HepG2 (cell line): ENCODE measurements around the gene CHST13. TPM values are rescaled to one million over a fixed set of nuclear protein-coding genes. Genes with fewer than 3 reads are reported as not detected.
A peak's percentile ranks its signal among the peaks of the same experiment; 100 is the strongest.

ENCODE experiments used
- ATAC-seq: fragments of 200-7000 bp; cut with Tn5 transposase; 3 replicates; pipeline ENCODE4 v1.9.1; 2020; ENCODE audit warnings: mild to moderate bottlenecking, moderate library complexity
- BruUV-seq: library from RNA; stranded (reverse); fragments of 400-500 nt; replicated peaks from 2 replicates; lab custom pipeline; 2021; lab: Mats Ljungman, UMichigan
- CTCF ChIA-PET: fragments of 300-600 bp; formaldehyde crosslinking; extraction: SDS; loops from one replicate; lab custom pipeline; 2021; ENCODE audit warnings: low total read pairs, inconsistent platforms, low intra/inter-chr PET ratio; lab: Yijun Ruan, JAX
- POLR2A ChIA-PET: fragments of 350-600 bp; sonication (Branson Sonifier 250); formaldehyde crosslinking; loops from one replicate; lab custom pipeline; 2020; ENCODE audit warnings: antibody characterized with exemption, inconsistent platforms; lab: Yijun Ruan, JAX
- DNase-seq: peaks from one replicate; pipeline ENCODE4 v3.0.0-alpha.2; 2015; ENCODE audit warnings: low spot score
- FAIRE-seq: peaks from 3 replicates; lab custom pipeline; 2011; peaks lifted over from hg19 to GRCh38; lab: Jason Lieb, UNC
- H2AFZ ChIP-seq: one replicate; pipeline ENCODE4 v1.6.1; 2011; ENCODE audit warnings: low read length, inconsistent platforms
- H3K27ac ChIP-seq: fragments of 300-600 bp; 3 replicates; pipeline ENCODE4 v1.8.0; 2011; ENCODE audit warnings: mixed run types, mild to moderate bottlenecking, mixed read lengths, low read length, inconsistent platforms; ENCODE audit not compliant: insufficient read depth; ENCODE audit errors: extremely low read length
- H3K27me3 ChIP-seq, 2 experiments: fragments of 200-600 bp in 1 of 2; 2 replicates in 1 of 2; 3 replicates in 1 of 2; pipeline versions ENCODE4 v1.6.0 to v1.8.0; 2011; ENCODE audit warnings: low read length in 2 of 2, mild to moderate bottlenecking in 2 of 2, moderate library complexity in 2 of 2, inconsistent platforms in 1 of 2; ENCODE audit not compliant: insufficient read depth in 2 of 2, control insufficient read depth in 1 of 2
- H3K36me3 ChIP-seq, 2 experiments: fragments of 200-600 bp in 1 of 2; replicated peaks in 1 of 2; 2 replicates in 1 of 2; 3 replicates in 1 of 2; pipeline versions ENCODE4 v1.5.1 to v1.8.0; 2011; ENCODE audit warnings: low read length in 2 of 2, inconsistent platforms in 1 of 2; ENCODE audit not compliant: insufficient read depth in 2 of 2, control insufficient read depth in 1 of 2
- H3K4me1 ChIP-seq: 2 replicates; pipeline ENCODE4 v1.5.1; 2012; ENCODE audit warnings: low read length, inconsistent platforms; ENCODE audit not compliant: insufficient read depth
- H3K4me2 ChIP-seq: 2 replicates; pipeline ENCODE4 v1.6.0; 2011; ENCODE audit warnings: low read depth, low read length, inconsistent platforms
- H3K4me3 ChIP-seq, 3 experiments: fragments of 200-600 bp in 1 of 3; sonication (generic), shearing (Covaris generic) in 1 of 3; replicated peaks in 1 of 3; 2 replicates each; pipeline ENCODE4 v1.5.1; 2011 to 2016; ENCODE audit warnings: low read length in 3 of 3, inconsistent platforms in 2 of 3, low read depth in 2 of 3, mild to moderate bottlenecking in 2 of 3, control low read depth in 1 of 3, mixed read lengths in 1 of 3; ENCODE audit not compliant: insufficient read depth in 1 of 3
- H3K79me2 ChIP-seq: one replicate; pipeline ENCODE4 v1.6.1; 2011; ENCODE audit warnings: low read length, inconsistent platforms; ENCODE audit not compliant: insufficient read depth
- H3K9ac ChIP-seq: 2 replicates; pipeline ENCODE4 v1.6.0; 2011; ENCODE audit warnings: mild to moderate bottlenecking, low read depth, low read length, inconsistent platforms; ENCODE audit not compliant: insufficient read depth
- H3K9me3 ChIP-seq: 2 replicates; pipeline ENCODE4 v1.5.1; 2012; ENCODE audit warnings: mild to moderate bottlenecking, low read length
- H4K20me1 ChIP-seq: 2 replicates; pipeline ENCODE4 v1.6.0; 2011; ENCODE audit warnings: inconsistent platforms, mild to moderate bottlenecking, low read length, moderate library complexity; ENCODE audit not compliant: insufficient read depth
- ADNP ChIP-seq: sonication (generic); formaldehyde crosslinking; IDR thresholded peaks from 2 replicates; pipeline ENCODE4 v1.4.0; 2020; ENCODE audit warnings: missing genetic modification reagents
- CSRNP2 ChIP-seq: sonication (generic); formaldehyde crosslinking; conservative IDR thresholded peaks from 2 replicates; pipeline ENCODE4 v1.8.0; 2022; ENCODE audit warnings: low read depth, missing genetic modification reagents
- FLYWCH1 ChIP-seq: sonication (generic); formaldehyde crosslinking; IDR thresholded peaks from 2 replicates; pipeline ENCODE4 v1.8.1; 2023; ENCODE audit warnings: mild to moderate bottlenecking, missing genetic modification reagents
- GATAD1 ChIP-seq: IDR thresholded peaks from 2 replicates; pipeline ENCODE4 v1.6.1; 2016; ENCODE audit warnings: missing genetic modification reagents, missing compliant biosample characterization
- GMEB1 ChIP-seq: sonication (generic); formaldehyde crosslinking; IDR thresholded peaks from 2 replicates; pipeline ENCODE4 v1.5.1; 2020; ENCODE audit warnings: missing genetic modification reagents, mild to moderate bottlenecking, borderline replicate concordance
- HNRNPLL ChIP-seq: fragments of 200-400 bp; formaldehyde crosslinking; IDR thresholded peaks from 2 replicates; pipeline ENCODE4 v1.6.1; 2017; ENCODE audit warnings: mild to moderate bottlenecking, low read depth, low read length; ENCODE audit not compliant: poor library complexity, severe bottlenecking
- MLXIP ChIP-seq: sonication (generic); formaldehyde crosslinking; IDR thresholded peaks from 2 replicates; pipeline ENCODE4 v1.9.0; 2021; ENCODE audit warnings: missing genetic modification reagents, borderline replicate concordance
- SMAD1 ChIP-seq: sonication (generic); formaldehyde crosslinking; IDR thresholded peaks from 2 replicates; pipeline ENCODE4 v1.4.0; 2020; ENCODE audit warnings: missing genetic modification reagents, low read depth, mild to moderate bottlenecking, borderline replicate concordance
- ZNF343 ChIP-seq: sonication (generic); formaldehyde crosslinking; IDR thresholded peaks from 2 replicates; pipeline ENCODE4 v1.4.0; 2020; ENCODE audit warnings: mild to moderate bottlenecking, missing genetic modification reagents
- ZNF614 ChIP-seq: IDR thresholded peaks from 2 replicates; pipeline ENCODE4 v1.6.1; 2018; ENCODE audit warnings: missing biosample characterization, missing genetic modification reagents, inconsistent platforms, borderline replicate concordance
- ZNF639 ChIP-seq: conservative IDR thresholded peaks from 2 replicates; pipeline ENCODE4 v1.6.1; 2018; ENCODE audit warnings: missing genetic modification reagents
- ZNF674 ChIP-seq: sonication (generic); formaldehyde crosslinking; IDR thresholded peaks from 2 replicates; pipeline ENCODE4 v1.5.0; 2020; ENCODE audit warnings: low read depth, mild to moderate bottlenecking, missing genetic modification reagents
- ZNF839 ChIP-seq: sonication (generic); formaldehyde crosslinking; IDR thresholded peaks from 2 replicates; pipeline ENCODE4 v1.4.0; 2020; ENCODE audit warnings: missing genetic modification reagents, mild to moderate bottlenecking, borderline replicate concordance
- WGBS: methylation state at CpG from one replicate; pipeline ENCODE4 v1.1.6; 2017; ENCODE audit warnings: low lambda C conversion rate; 5-methylcytosine and 5-hydroxymethylcytosine counted together
- in situ Hi-C: cut with HindIII; loops from 2 replicates; pipeline ENCODE4 v1.10.0; 2017; ENCODE audit warnings: low pct_unique_long_range_greater_than_20kb; ENCODE audit not compliant: extremely low pct_ligation_motif_present
- intact Hi-C: fragments of 100-400 bp; cut with micrococcal nuclease; formaldehyde crosslinking; loops from one replicate; pipeline ENCODE4 v1.10.0; 2022; ENCODE audit not compliant: unreplicated experiment
- polyA plus RNA-seq, 8 experiments: library from polyadenylated mRNA; depleted of rRNA in 3 of 8; stranded (reverse) in 7 of 8; unstranded in 1 of 8; fragments of >200 nt; fragmentation: Illumina TruSeq in 4 of 8; extraction: Trizol in 4 of 8; gene quantifications; 2 replicates each; pipeline versions ENCODE4 v1.2.1 to v1.2.3, GENCODE V29; 2011 to 2016; ENCODE audit warnings: low read depth in 4 of 8, missing spikeins in 1 of 8, mixed read lengths in 1 of 8; ENCODE audit not compliant: insufficient read depth in 1 of 8
- total RNA-seq, 5 experiments: library from RNA; depleted of rRNA; stranded (reverse); fragments of >200 nt; fragmentation: Illumina TruSeq; extraction: Trizol; gene quantifications; 2 replicates each; pipeline ENCODE4 v1.2.3, GENCODE V29; 2016; ENCODE audit warnings: low read depth in 1 of 5

Gene CHST13
- total and polyA plus RNA-seq, 2 of the 13 experiments (the other 11 are each of a cell fraction or from before 2014, with no cell fraction given) = 32.0 to 43.1 TPM

- Histone ChIP-seq H2AFZ (no peak overlapping the region), H3K36me3 (no peaks in the 10 kb centered on the region), H3K9me3 (no peaks in the 10 kb centered on the region), H4K20me1 (no peaks in the 10 kb centered on the region), H3K4me1 (peaks cover 90% of the 10 kb centered on the region), H3K9ac (no peak overlapping the region), H3K27me3 (no peaks in the 10 kb centered on the region; a peak in 1 of 5 replicates), H3K4me3 (0 out of 6 replicates have a peak overlapping the region, but pooled peaks of 1 of the 3 experiments have one; percentile 2), H3K27ac (peak overlapping the region; percentile 2), H3K79me2 (no peaks in the 10 kb centered on the region), H3K4me2 (0 out of 2 replicates have a peak overlapping the region, but pooled peaks have one; percentile 30)
- WGBS = 27% methylated on average over 3 of the region's 3 CpGs
- ATAC-seq (no peak), DNase-seq (no peak), FAIRE-seq (no peak)
- BruUV-seq = no TSS peak
- intact Hi-C loops = loop anchor here (5.0 kb wide), 1 partner anchor 33 kb away; the partner anchor contains the start of gene UROC1
- in situ Hi-C loops = no loop called here
- CTCF ChIA-PET = no interaction called here
- POLR2A ChIA-PET = interaction anchor here (0.9 to 1.3 kb wide), 3 partner anchors 8 to 39 kb away, joined by 4 to 6 read pairs (median 5); partner anchors contain the start of gene ZXDC
- no peak for TF ChIP-seq ZNF343 (CRISPR knock-in tag)
- no peak for TF ChIP-seq CSRNP2 (CRISPR knock-in tag)
- no peak for TF ChIP-seq ZNF674 (CRISPR knock-in tag)
- no peak for TF ChIP-seq FLYWCH1 (CRISPR knock-in tag)
- TF ChIP-seq ADNP (CRISPR knock-in tag) = no peak
- no peak for TF ChIP-seq ZNF639 (CRISPR knock-in tag)
- no peak for TF ChIP-seq GMEB1 (CRISPR knock-in tag)
- no peak for TF ChIP-seq ZNF839 (CRISPR knock-in tag)
- TF ChIP-seq HNRNPLL = no peak
- TF ChIP-seq MLXIP = no peak
- no peak for TF ChIP-seq SMAD1 (CRISPR knock-in tag)
- no peak for TF ChIP-seq ZNF614 (CRISPR knock-in tag)
- no peak for TF ChIP-seq GATAD1 (CRISPR knock-in tag)
These were observed 39.8 kb upstream of the CHST13 start for GRCh38 chr3:126484148-126484547.
